GM13977 (cell line): ENCODE data around the gene MCTP2.

Experiments
- DNase-seq: peaks from one replicate; pipeline ENCODE4 v3.0.0; 2012; ENCODE audit warnings: low spot score
- in situ Hi-C: fragments of 300-500 bp; cut with MboI; formaldehyde crosslinking; loops from one replicate; pipeline ENCODE4 v1.12.0; 2022; ENCODE audit warnings: low sequenced_read_pairs, low pct_unique_long_range_greater_than_20kb, mixed read lengths, inconsistent platforms; ENCODE audit not compliant: unreplicated experiment
- TF ChIP-seq, protein P1 (sequence below): IDR thresholded peaks from 2 replicates; pipeline ENCODE4 v1.5.1; 2012; ENCODE audit warnings: mild to moderate bottlenecking, control low read depth; ENCODE audit not compliant: insufficient read depth; ENCODE audit errors: extremely low read depth, missing control alignments

MCTP2 gene

DNA sequence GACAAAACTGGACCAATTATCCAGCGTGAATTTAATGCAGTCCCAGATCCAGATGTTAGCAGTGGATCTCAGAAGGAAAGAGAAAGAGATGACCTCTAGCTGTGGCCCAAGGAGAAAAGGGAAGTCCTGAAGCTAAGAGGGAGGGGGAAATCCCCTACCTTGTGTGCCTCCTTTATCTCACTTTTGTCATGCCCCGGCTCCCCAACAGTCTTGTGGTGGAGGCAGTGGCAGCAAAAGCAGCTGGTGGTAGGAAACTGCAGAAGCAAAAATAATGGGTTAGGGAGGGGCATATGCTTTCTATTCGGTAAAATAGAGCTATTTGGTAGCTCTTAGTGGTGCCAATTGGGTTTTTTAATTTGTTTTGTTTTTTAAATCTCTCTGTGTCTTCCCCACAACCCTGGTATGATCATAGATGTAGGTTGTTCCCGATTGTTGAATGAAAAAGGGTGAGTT, 56.5 kb downstream of the MCTP2 start:
- TF ChIP-seq, protein P1, sequence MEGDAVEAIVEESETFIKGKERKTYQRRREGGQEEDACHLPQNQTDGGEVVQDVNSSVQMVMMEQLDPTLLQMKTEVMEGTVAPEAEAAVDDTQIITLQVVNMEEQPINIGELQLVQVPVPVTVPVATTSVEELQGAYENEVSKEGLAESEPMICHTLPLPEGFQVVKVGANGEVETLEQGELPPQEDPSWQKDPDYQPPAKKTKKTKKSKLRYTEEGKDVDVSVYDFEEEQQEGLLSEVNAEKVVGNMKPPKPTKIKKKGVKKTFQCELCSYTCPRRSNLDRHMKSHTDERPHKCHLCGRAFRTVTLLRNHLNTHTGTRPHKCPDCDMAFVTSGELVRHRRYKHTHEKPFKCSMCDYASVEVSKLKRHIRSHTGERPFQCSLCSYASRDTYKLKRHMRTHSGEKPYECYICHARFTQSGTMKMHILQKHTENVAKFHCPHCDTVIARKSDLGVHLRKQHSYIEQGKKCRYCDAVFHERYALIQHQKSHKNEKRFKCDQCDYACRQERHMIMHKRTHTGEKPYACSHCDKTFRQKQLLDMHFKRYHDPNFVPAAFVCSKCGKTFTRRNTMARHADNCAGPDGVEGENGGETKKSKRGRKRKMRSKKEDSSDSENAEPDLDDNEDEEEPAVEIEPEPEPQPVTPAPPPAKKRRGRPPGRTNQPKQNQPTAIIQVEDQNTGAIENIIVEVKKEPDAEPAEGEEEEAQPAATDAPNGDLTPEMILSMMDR: peak; percentile 4
- in situ Hi-C loops: no loop called here
- peak; percentile 45 for DNase-seq

DNA sequence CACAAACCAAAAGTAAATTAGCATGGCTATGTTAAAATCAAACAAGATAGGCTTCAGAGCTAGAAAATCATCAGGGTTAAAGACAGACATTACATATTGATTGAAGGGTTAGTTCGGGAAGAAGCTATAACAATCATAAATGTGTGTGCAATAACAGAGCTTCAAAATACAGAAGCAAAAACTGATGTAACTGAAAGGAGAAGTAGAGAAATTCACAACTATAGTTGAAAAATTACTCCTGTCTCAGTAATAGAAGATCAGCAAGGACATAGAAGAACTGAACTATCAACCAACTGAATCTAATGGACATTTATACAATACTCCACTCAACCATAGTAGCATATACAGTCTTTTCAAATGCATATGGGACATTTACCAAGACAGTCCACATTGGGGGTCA, 59.4 kb downstream of the MCTP2 start:
- in situ Hi-C loops: no loop called here
- TF ChIP-seq, protein P1: no peak
- DNase-seq: no peak

- no peak for DNase-seq
- TF ChIP-seq, protein P1: no peak
- in situ Hi-C loops: no loop called here
Observed at GRCh38 chr15:94293411-94294402, 62.3 kb downstream of the MCTP2 start.

GRCh38 chr15:94294556-94294955, 63.2 kb downstream of the MCTP2 start:
- TF ChIP-seq, protein P1: no peak
- in situ Hi-C loops: no loop called here
- DNase-seq: no peak

DNA sequence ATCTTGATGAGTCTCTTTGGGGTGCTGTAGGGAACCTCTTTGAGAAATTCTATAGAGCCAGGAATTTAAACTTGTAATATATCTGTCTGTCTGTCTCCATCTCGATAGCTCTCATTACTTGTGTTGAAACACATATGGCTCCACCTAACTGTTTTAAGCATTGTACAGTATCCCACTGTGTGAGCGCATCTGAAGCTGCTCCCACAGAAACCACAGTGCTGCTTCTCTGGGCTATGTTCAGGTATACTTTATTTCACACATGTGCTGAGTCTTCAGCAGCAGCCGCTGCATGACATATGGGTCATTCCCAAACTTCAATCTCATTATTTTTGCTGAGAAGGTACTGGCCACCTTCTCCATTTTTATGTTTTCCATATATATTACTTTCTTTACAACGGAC, 63.9 kb downstream of the MCTP2 start:
- DNase-seq: no peak
- in situ Hi-C loops: no loop called here
- TF ChIP-seq, protein P1: no peak

GRCh38 chr15:94296717-94297116, 65.4 kb downstream of the MCTP2 start:
- in situ Hi-C loops: no loop called here
- TF ChIP-seq, protein P1: no peak
- DNase-seq: no peak
